GM20000 (cell line): ENCODE data around the gene TAF9B.
"Not testable (repeated sequence)": the region's sequence is repeated elsewhere in the genome, so short reads cannot be mapped to it uniquely, and the experiment has no call there.

Experiments
- DNase-seq: peaks from one replicate; pipeline ENCODE4 v3.0.0; 2012; ENCODE audit warnings: low spot score
- CTCF ChIP-seq: IDR thresholded peaks from 2 replicates; pipeline ENCODE4 v1.5.1; 2012; ENCODE audit warnings: mild to moderate bottlenecking, control low read depth; ENCODE audit errors: extremely low read depth, missing control alignments

Gene TAF9B

GRCh38 chrX:78140206-78140605, 756 bp upstream of the TAF9B start:
- no peak for DNase-seq
- TF ChIP-seq CTCF = no peak

GRCh38 chrX:78133238-78133960, 6.1 kb downstream of the TAF9B start:
- TF ChIP-seq CTCF = no peak
- no peak for DNase-seq

- TF ChIP-seq CTCF = no peak
- no peak for DNase-seq
Measured at GRCh38 chrX:78131117-78131516, 8.3 kb downstream of the TAF9B start.

GRCh38 chrX:78130396-78130795, 9.1 kb downstream of the TAF9B start:
- TF ChIP-seq CTCF = no peak
- no peak for DNase-seq

DNA sequence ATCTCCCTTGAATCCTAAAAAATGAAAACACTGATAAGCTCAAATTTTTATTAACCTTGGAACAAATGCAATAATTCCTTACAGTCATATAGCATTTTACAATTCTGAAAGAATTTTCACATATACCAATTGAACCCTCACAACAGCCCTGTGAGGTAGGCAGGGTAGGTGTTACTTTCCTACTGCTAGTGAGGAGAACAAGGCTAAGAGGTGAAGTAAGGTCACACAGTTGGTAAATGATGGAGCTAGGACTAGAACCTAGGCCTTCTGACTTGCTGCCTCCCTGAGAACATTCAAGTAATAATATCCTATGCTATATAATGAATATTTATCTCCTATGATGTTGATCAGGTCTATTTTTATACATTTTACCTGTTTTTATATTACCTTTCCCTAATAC, 9.7 kb downstream of the TAF9B start:
- no peak for TF ChIP-seq CTCF
- DNase-seq = no peak

- DNase-seq = not testable (repeated sequence)
Measured at GRCh38 chrX:78125781-78126180, 13.7 kb downstream of the TAF9B start.

DNA sequence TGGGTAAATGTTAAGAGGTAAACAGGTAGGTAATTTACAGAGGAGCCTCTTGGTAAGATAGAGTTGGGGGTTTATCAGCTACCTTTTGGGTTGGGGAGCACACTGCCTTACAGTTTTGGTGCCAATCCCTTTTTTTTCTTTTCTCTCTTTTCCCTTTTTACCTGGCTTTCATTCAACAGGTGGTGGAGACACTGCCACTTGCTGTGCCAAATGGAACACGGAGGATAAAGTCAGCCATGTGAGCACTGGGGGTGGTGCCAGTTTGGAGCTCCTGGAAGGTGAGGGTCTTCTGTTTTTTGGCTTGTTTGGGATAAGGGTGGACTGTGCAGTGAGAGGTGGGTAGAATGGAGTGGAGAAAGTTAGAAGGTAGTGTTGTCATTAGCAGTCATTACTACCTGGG, 14.3 kb downstream of the TAF9B start:
- DNase-seq = no peak
- no peak for TF ChIP-seq CTCF

- TF ChIP-seq CTCF = no peak
- DNase-seq = no peak
Measured at GRCh38 chrX:78124307-78124706, 15.1 kb downstream of the TAF9B start.
